Keratinocyte (primary cell): ENCODE data around the gene PIGU. TPM values are rescaled to one million over a fixed set of nuclear protein-coding genes. Genes with fewer than 3 reads are reported as not detected.
A peak's percentile ranks its signal among the peaks of the same experiment; 100 is the strongest.

Experiments
- DNase-seq: peaks from one replicate; pipeline ENCODE4 v3.0.0-alpha.2; 2011; ENCODE audit warnings: low read depth, missing footprints, low spot score
- FAIRE-seq: peaks from 2 replicates; lab custom pipeline; 2011; peaks lifted over from hg19 to GRCh38; lab: Jason Lieb, UNC
- H2AFZ ChIP-seq: 2 replicates; pipeline ENCODE4 v1.6.0; 2012; ENCODE audit warnings: low read length, control low read depth, inconsistent platforms; ENCODE audit not compliant: control insufficient read depth
- H3K27ac ChIP-seq: 2 replicates; pipeline ENCODE4 v1.5.1; 2011; ENCODE audit warnings: low read length; ENCODE audit not compliant: control insufficient read depth, insufficient read depth
- H3K27me3 ChIP-seq: 3 replicates; pipeline ENCODE4 v1.6.0; 2011; ENCODE audit warnings: low read length; ENCODE audit not compliant: control insufficient read depth, insufficient read depth; ENCODE audit errors: extremely low read depth
- H3K36me3 ChIP-seq, 2 experiments: 2 replicates in 1 of 2; 3 replicates in 1 of 2; pipeline ENCODE4 v1.5.1; 2011; ENCODE audit warnings: low read length in 2 of 2, mild to moderate bottlenecking in 1 of 2; ENCODE audit not compliant: control insufficient read depth in 2 of 2, insufficient read depth in 2 of 2; ENCODE audit errors: extremely low read depth in 1 of 2
- H3K4me1 ChIP-seq: 3 replicates; pipeline ENCODE4 v1.5.1; 2011; ENCODE audit warnings: low read length; ENCODE audit not compliant: control insufficient read depth, insufficient read depth; ENCODE audit errors: extremely low read depth
- H3K4me2 ChIP-seq: 3 replicates; pipeline ENCODE4 v1.6.0; 2011; ENCODE audit warnings: low read depth, low read length; ENCODE audit not compliant: control insufficient read depth, insufficient read depth; ENCODE audit errors: extremely low read depth
- H3K4me3 ChIP-seq, 3 experiments: fragments of 200-600 bp in 1 of 3; sonication (generic) in 1 of 3; 2 replicates in 2 of 3; 3 replicates in 1 of 3; pipeline ENCODE4 v1.5.1; 2011 to 2016; ENCODE audit warnings: low read length in 3 of 3, mild to moderate bottlenecking in 3 of 3, control low read depth in 2 of 3, inconsistent platforms in 1 of 3, low read depth in 1 of 3, mixed read lengths in 1 of 3, mixed run types in 1 of 3, moderate library complexity in 1 of 3; ENCODE audit not compliant: control insufficient read depth in 2 of 3, insufficient read depth in 2 of 3; ENCODE audit errors: extremely low read depth in 1 of 3
- H3K79me2 ChIP-seq: 2 replicates; pipeline ENCODE4 v1.6.0; 2012; ENCODE audit warnings: low read length; ENCODE audit not compliant: control insufficient read depth, insufficient read depth
- H3K9ac ChIP-seq: 3 replicates; pipeline ENCODE4 v1.6.0; 2011; ENCODE audit warnings: low read length; ENCODE audit not compliant: control insufficient read depth, insufficient read depth; ENCODE audit errors: extremely low read depth
- H3K9me1 ChIP-seq: 3 replicates; pipeline ENCODE4 v1.6.0; 2011; ENCODE audit warnings: low read length; ENCODE audit not compliant: control insufficient read depth, insufficient read depth; ENCODE audit errors: extremely low read depth
- H3K9me3 ChIP-seq: 2 replicates; pipeline ENCODE4 v1.5.1; 2012; ENCODE audit warnings: low read depth, low read length; ENCODE audit not compliant: control insufficient read depth
- H4K20me1 ChIP-seq: 3 replicates; pipeline ENCODE4 v1.6.0; 2011; ENCODE audit warnings: low read length; ENCODE audit not compliant: control insufficient read depth, insufficient read depth; ENCODE audit errors: extremely low read depth
- CTCF ChIP-seq, 3 experiments: IDR thresholded peaks in 1 of 3; conservative IDR thresholded peaks in 1 of 3; optimal IDR thresholded peaks in 1 of 3; 2 replicates in 2 of 3; 3 replicates in 1 of 3; pipeline versions ENCODE3 to v1.5.1; 2011; ENCODE audit warnings: low read length in 3 of 3, mild to moderate bottlenecking in 3 of 3, moderate library complexity in 2 of 3, control low read depth in 1 of 3, inconsistent platforms in 1 of 3; ENCODE audit not compliant: insufficient read depth in 2 of 3; ENCODE audit errors: extremely low read depth in 1 of 3
- EZH2 ChIP-seq: IDR thresholded peaks from one replicate; pipeline ENCODE4 v1.6.1; 2012; ENCODE audit warnings: inconsistent platforms, mild to moderate bottlenecking, low read length, moderate library complexity
- dilution Hi-C: fragments of 300-500 bp; cut with MboI; formaldehyde crosslinking; loops from one replicate; pipeline ENCODE4 v1.7.0; 2020; ENCODE audit warnings: low sequenced_read_pairs; ENCODE audit not compliant: extremely low pct_ligation_motif_present
- polyA plus RNA-seq, 5 experiments: library from polyadenylated mRNA; depleted of rRNA in 3 of 5; stranded (reverse) in 3 of 5; stranded (forward) in 1 of 5; unstranded in 1 of 5; fragments of >200 nt; gene quantifications; 1 replicate in 1 of 5; 2 replicates in 3 of 5; 3 replicates in 1 of 5; pipeline versions ENCODE4 v1.2.1 to v1.2.3, GENCODE V29; 2011 to 2012; ENCODE audit warnings: missing spikeins in 2 of 5, low read depth in 1 of 5, low replicate concordance in 1 of 5

PIGU gene
- polyA plus RNA-seq, 1 donor (not counting 4 experiments of a cell fraction or from before 2014, with no cell fraction given), result 48.0 TPM

- Histone ChIP-seq H3K9me3 (no peaks in the 10 kb centered on the region), H3K36me3 (peaks cover 2 to 5% of the 10 kb centered on the region in 2 experiments), H3K9ac (peak overlapping the region; percentile 65), H3K4me3 (peak overlapping the region; percentile 43 to 70 (median 65)), H3K9me1 (peaks cover 5% of the 10 kb centered on the region), H3K27ac (peak overlapping the region; percentile 20), H3K4me2 (peak overlapping the region; percentile 85), H4K20me1 (peaks cover 14% of the 10 kb centered on the region), H2AFZ (peak overlapping the region; percentile 79), H3K4me1 (peaks cover 35% of the 10 kb centered on the region), H3K27me3 (no peaks in the 10 kb centered on the region), H3K79me2 (no peaks in the 10 kb centered on the region)
- FAIRE-seq, result no peak
- dilution Hi-C loops, result no loop called here
- TF ChIP-seq CTCF (optimal IDR thresholded peaks at IDR 0.05 in 1 of 3, IDR thresholded peaks at IDR 0.05 in 1 of 3, conservative IDR thresholded peaks at IDR 0.05 in 1 of 3; ENCODE audit: extremely low read depth in 1 of 3, insufficient read depth in 2 of 3, low read length in 3 of 3) (peak in 1 of 3 experiments; percentile 2), EZH2 (no peak)
- no peak for DNase-seq
Measured at GRCh38 chr20:34709044-34709830, 32.3 kb upstream of the PIGU start.

GRCh38 chr20:34708621-34709043 lies 31.7 kb upstream of the PIGU start:
- H3K9me1 ChIP-seq, result peaks cover 2% of the 10 kb centered on the region
- H3K27ac ChIP-seq, result no peak overlapping the region
- peak overlapping the region; percentile 85 for H3K4me2 ChIP-seq
- TF ChIP-seq EZH2 (no peak), CTCF (optimal IDR thresholded peaks at IDR 0.05 in 1 of 3, IDR thresholded peaks at IDR 0.05 in 1 of 3, conservative IDR thresholded peaks at IDR 0.05 in 1 of 3; ENCODE audit: extremely low read depth in 1 of 3, insufficient read depth in 2 of 3, low read length in 3 of 3) (peak; percentile 22 to 65 (median 41))
- no peaks in the 10 kb centered on the region for H3K27me3 ChIP-seq
- no peak for FAIRE-seq
- H2AFZ ChIP-seq, result no peak overlapping the region
- dilution Hi-C loops, result no loop called here
- peaks cover 32% of the 10 kb centered on the region for H3K4me1 ChIP-seq
- no peak overlapping the region for H3K9ac ChIP-seq
- peak overlapping the region in 2 of 3 experiments; percentile 65 to 70 for H3K4me3 ChIP-seq
- H3K9me3 ChIP-seq, result no peaks in the 10 kb centered on the region
- peaks cover 11% of the 10 kb centered on the region for H4K20me1 ChIP-seq
- DNase-seq, result no peak
- no peaks in the 10 kb centered on the region for H3K79me2 ChIP-seq
- H3K36me3 ChIP-seq, result peaks cover 2 to 5% of the 10 kb centered on the region in 2 experiments
